HepG2 (cell line): ENCODE results near the gene SLC35B1. TPM values are rescaled to one million over a fixed set of nuclear protein-coding genes. Genes with fewer than 3 reads are reported as not detected.

ENCODE experiments used
- DNMT3B ChIP-seq: conservative IDR thresholded peaks from 2 replicates; pipeline ENCODE4 v1.6.1; 2016; ENCODE audit warnings: missing biosample characterization, control low read depth
- GABPB1 ChIP-seq: IDR thresholded peaks from 2 replicates; pipeline ENCODE4 v1.6.1; 2016; ENCODE audit warnings: mild to moderate bottlenecking, missing genetic modification reagents, moderate library complexity, missing compliant biosample characterization
- IRF2 ChIP-seq: IDR thresholded peaks from 2 replicates; pipeline ENCODE4 v1.6.1; 2018; ENCODE audit warnings: missing genetic modification reagents, missing compliant biosample characterization
- NFYC ChIP-seq: IDR thresholded peaks from 2 replicates; pipeline ENCODE4 v1.6.1; 2016; ENCODE audit warnings: missing genetic modification reagents, missing compliant biosample characterization
- TBL1XR1 ChIP-seq: fragments of 150-350 bp; IDR thresholded peaks from 2 replicates; pipeline ENCODE4 v1.6.1; 2014; ENCODE audit warnings: borderline replicate concordance, low read length; ENCODE audit not compliant: partially characterized antibody
- ZMYM2 ChIP-seq: sonication (generic); formaldehyde crosslinking; IDR thresholded peaks from 2 replicates; pipeline ENCODE4 v1.8.0; 2022; ENCODE audit warnings: mild to moderate bottlenecking, missing genetic modification reagents
- ZNF10 ChIP-seq: sonication (generic); formaldehyde crosslinking; IDR thresholded peaks from 2 replicates; pipeline ENCODE4 v1.4.0; 2020; ENCODE audit warnings: mild to moderate bottlenecking, low read depth, missing genetic modification reagents, borderline replicate concordance
- ZNF292 ChIP-seq: sonication (generic); formaldehyde crosslinking; IDR thresholded peaks from 2 replicates; pipeline ENCODE4 v1.8.1; 2022; ENCODE audit warnings: mild to moderate bottlenecking, low read depth, missing genetic modification reagents, borderline replicate concordance
- ZSCAN9 ChIP-seq: IDR thresholded peaks from 2 replicates; pipeline ENCODE4 v1.6.1; 2016; ENCODE audit warnings: borderline replicate concordance
- polyA plus RNA-seq, 8 experiments: library from polyadenylated mRNA; depleted of rRNA in 3 of 8; stranded (reverse) in 7 of 8; unstranded in 1 of 8; fragments of >200 nt; fragmentation: Illumina TruSeq in 4 of 8; extraction: Trizol in 4 of 8; gene quantifications; 2 replicates each; pipeline versions ENCODE4 v1.2.1 to v1.2.3, GENCODE V29; 2011 to 2016; ENCODE audit warnings: low read depth in 4 of 8, missing spikeins in 1 of 8, mixed read lengths in 1 of 8; ENCODE audit not compliant: insufficient read depth in 1 of 8
- total RNA-seq, 5 experiments: library from RNA; depleted of rRNA; stranded (reverse); fragments of >200 nt; fragmentation: Illumina TruSeq; extraction: Trizol; gene quantifications; 2 replicates each; pipeline ENCODE4 v1.2.3, GENCODE V29; 2016; ENCODE audit warnings: low read depth in 1 of 5
- TF ChIP-seq, protein P1 (sequence below): sonication (generic); formaldehyde crosslinking; conservative IDR thresholded peaks from 2 replicates; pipeline ENCODE4 v1.4.0; 2020; ENCODE audit warnings: missing genetic modification reagents
- TF ChIP-seq, protein P2 (sequence below): sonication (generic); formaldehyde crosslinking; IDR thresholded peaks from 2 replicates; pipeline ENCODE4 v1.8.1; 2023; ENCODE audit warnings: missing genetic modification reagents, mild to moderate bottlenecking, borderline replicate concordance
- TF ChIP-seq, protein P3 (sequence below): sonication (generic); formaldehyde crosslinking; IDR thresholded peaks from 2 replicates; pipeline ENCODE4 v1.8.1; 2022; ENCODE audit warnings: mild to moderate bottlenecking, missing genetic modification reagents
- TF ChIP-seq, protein P4 (sequence below): sonication (generic); formaldehyde crosslinking; IDR thresholded peaks from 2 replicates; pipeline ENCODE4 v1.5.0; 2020; ENCODE audit warnings: mild to moderate bottlenecking, missing genetic modification reagents
- TF ChIP-seq, protein P5 (sequence below): sonication (generic); formaldehyde crosslinking; IDR thresholded peaks from 2 replicates; pipeline ENCODE4 v1.5.1; 2020; ENCODE audit warnings: missing genetic modification reagents, mild to moderate bottlenecking, borderline replicate concordance
- TF ChIP-seq, protein P6 (sequence below): IDR thresholded peaks from 2 replicates; pipeline ENCODE4 v1.6.1; 2018; ENCODE audit warnings: missing genetic modification reagents, mild to moderate bottlenecking, missing compliant biosample characterization
- TF ChIP-seq, protein P7 (sequence below): sonication (generic); formaldehyde crosslinking; IDR thresholded peaks from 2 replicates; pipeline ENCODE4 v1.5.0; 2020; ENCODE audit warnings: missing genetic modification reagents, mild to moderate bottlenecking, borderline replicate concordance
- TF ChIP-seq, protein P8 (sequence below): sonication (generic); formaldehyde crosslinking; IDR thresholded peaks from 2 replicates; pipeline ENCODE4 v1.5.0; 2020; ENCODE audit warnings: mild to moderate bottlenecking, missing genetic modification reagents

The SLC35B1 gene
- total and polyA plus RNA-seq, 2 of the 13 experiments (the other 11 are each of a cell fraction or from before 2014, with no cell fraction given): 99.6 to 113 TPM

DNA sequence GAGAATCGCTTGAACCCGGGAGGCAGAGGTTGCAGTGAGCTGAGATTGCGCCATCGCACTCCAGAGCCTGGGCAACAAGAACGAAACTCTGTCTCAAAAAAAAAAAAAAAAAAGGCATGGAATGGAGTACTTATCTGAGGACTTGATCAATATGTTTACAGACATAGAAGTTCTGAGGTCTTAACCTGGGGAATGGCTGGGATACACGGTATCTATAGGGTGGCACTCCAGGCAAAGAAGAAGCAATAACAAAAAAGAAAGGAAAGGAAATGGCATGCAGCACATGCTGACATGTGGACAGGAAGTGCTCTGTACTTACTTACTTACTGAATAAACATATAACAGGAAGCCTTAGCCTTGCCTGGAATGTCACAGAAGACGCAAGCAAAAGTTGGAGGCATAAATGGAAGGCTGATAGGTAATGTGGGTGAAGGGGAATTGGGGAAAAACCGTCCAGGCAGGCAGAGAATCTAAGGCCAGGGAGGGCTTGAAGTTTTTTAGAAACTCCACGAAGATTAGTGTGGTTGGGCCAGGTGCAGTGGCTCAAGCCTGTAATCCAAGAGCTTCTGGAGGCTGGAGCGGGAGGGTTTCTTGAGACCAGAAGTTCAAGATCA is 19.8 kb downstream of the SLC35B1 start (continued):
- TF ChIP-seq, protein P1, sequence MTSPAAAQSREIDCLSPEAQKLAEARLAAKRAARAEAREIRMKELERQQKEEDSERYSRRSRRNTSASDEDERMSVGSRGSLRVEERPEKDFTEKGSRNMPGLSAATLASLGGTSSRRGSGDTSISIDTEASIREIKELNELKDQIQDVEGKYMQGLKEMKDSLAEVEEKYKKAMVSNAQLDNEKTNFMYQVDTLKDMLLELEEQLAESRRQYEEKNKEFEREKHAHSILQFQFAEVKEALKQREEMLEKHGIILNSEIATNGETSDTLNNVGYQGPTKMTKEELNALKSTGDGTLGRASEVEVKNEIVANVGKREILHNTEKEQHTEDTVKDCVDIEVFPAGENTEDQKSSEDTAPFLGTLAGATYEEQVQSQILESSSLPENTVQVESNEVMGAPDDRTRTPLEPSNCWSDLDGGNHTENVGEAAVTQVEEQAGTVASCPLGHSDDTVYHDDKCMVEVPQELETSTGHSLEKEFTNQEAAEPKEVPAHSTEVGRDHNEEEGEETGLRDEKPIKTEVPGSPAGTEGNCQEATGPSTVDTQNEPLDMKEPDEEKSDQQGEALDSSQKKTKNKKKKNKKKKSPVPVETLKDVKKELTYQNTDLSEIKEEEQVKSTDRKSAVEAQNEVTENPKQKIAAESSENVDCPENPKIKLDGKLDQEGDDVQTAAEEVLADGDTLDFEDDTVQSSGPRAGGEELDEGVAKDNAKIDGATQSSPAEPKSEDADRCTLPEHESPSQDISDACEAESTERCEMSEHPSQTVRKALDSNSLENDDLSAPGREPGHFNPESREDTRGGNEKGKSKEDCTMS: no peak
- TF ChIP-seq ZNF10 (CRISPR knock-in tag) (no peak), DNMT3B (CRISPR knock-in tag) (peak; percentile 86), ZNF292 (CRISPR knock-in tag) (peak; percentile 22; the same call in 1 of the 2 replicates), ZSCAN9 (CRISPR knock-in tag) (peak; percentile 52; the same call in 1 of the 2 replicates), IRF2 (peak; percentile 61), NFYC (CRISPR knock-in tag) (no peak), GABPB1 (CRISPR knock-in tag) (peak; percentile 62), ZMYM2 (CRISPR knock-in tag) (peak; percentile 19; the same call in 1 of the 2 replicates), TBL1XR1 (no peak)
- TF ChIP-seq, protein P2, sequence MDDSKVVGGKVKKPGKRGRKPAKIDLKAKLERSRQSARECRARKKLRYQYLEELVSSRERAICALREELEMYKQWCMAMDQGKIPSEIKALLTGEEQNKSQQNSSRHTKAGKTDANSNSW (CRISPR knock-in tag): peak; percentile 41; the same call in 1 of the 2 replicates
- TF ChIP-seq, protein P3, sequence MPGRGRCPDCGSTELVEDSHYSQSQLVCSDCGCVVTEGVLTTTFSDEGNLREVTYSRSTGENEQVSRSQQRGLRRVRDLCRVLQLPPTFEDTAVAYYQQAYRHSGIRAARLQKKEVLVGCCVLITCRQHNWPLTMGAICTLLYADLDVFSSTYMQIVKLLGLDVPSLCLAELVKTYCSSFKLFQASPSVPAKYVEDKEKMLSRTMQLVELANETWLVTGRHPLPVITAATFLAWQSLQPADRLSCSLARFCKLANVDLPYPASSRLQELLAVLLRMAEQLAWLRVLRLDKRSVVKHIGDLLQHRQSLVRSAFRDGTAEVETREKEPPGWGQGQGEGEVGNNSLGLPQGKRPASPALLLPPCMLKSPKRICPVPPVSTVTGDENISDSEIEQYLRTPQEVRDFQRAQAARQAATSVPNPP: no peak
- TF ChIP-seq, protein P4, sequence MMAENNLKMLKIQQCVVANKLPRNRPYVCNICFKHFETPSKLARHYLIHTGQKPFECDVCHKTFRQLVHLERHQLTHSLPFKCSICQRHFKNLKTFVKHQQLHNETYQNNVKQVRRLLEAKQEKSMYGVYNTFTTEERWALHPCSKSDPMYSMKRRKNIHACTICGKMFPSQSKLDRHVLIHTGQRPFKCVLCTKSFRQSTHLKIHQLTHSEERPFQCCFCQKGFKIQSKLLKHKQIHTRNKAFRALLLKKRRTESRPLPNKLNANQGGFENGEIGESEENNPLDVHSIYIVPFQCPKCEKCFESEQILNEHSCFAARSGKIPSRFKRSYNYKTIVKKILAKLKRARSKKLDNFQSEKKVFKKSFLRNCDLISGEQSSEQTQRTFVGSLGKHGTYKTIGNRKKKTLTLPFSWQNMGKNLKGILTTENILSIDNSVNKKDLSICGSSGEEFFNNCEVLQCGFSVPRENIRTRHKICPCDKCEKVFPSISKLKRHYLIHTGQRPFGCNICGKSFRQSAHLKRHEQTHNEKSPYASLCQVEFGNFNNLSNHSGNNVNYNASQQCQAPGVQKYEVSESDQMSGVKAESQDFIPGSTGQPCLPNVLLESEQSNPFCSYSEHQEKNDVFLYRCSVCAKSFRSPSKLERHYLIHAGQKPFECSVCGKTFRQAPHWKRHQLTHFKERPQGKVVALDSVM (CRISPR knock-in tag): peak; percentile 75
- TF ChIP-seq, protein P5, sequence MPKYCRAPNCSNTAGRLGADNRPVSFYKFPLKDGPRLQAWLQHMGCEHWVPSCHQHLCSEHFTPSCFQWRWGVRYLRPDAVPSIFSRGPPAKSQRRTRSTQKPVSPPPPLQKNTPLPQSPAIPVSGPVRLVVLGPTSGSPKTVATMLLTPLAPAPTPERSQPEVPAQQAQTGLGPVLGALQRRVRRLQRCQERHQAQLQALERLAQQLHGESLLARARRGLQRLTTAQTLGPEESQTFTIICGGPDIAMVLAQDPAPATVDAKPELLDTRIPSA (CRISPR knock-in tag): no peak
- TF ChIP-seq, protein P6, sequence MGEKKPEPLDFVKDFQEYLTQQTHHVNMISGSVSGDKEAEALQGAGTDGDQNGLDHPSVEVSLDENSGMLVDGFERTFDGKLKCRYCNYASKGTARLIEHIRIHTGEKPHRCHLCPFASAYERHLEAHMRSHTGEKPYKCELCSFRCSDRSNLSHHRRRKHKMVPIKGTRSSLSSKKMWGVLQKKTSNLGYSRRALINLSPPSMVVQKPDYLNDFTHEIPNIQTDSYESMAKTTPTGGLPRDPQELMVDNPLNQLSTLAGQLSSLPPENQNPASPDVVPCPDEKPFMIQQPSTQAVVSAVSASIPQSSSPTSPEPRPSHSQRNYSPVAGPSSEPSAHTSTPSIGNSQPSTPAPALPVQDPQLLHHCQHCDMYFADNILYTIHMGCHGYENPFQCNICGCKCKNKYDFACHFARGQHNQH (CRISPR knock-in tag): peak; percentile 66; the same call in 1 of the 2 replicates
- TF ChIP-seq, protein P7, sequence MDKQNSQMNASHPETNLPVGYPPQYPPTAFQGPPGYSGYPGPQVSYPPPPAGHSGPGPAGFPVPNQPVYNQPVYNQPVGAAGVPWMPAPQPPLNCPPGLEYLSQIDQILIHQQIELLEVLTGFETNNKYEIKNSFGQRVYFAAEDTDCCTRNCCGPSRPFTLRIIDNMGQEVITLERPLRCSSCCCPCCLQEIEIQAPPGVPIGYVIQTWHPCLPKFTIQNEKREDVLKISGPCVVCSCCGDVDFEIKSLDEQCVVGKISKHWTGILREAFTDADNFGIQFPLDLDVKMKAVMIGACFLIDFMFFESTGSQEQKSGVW: no peak
- TF ChIP-seq, protein P8, sequence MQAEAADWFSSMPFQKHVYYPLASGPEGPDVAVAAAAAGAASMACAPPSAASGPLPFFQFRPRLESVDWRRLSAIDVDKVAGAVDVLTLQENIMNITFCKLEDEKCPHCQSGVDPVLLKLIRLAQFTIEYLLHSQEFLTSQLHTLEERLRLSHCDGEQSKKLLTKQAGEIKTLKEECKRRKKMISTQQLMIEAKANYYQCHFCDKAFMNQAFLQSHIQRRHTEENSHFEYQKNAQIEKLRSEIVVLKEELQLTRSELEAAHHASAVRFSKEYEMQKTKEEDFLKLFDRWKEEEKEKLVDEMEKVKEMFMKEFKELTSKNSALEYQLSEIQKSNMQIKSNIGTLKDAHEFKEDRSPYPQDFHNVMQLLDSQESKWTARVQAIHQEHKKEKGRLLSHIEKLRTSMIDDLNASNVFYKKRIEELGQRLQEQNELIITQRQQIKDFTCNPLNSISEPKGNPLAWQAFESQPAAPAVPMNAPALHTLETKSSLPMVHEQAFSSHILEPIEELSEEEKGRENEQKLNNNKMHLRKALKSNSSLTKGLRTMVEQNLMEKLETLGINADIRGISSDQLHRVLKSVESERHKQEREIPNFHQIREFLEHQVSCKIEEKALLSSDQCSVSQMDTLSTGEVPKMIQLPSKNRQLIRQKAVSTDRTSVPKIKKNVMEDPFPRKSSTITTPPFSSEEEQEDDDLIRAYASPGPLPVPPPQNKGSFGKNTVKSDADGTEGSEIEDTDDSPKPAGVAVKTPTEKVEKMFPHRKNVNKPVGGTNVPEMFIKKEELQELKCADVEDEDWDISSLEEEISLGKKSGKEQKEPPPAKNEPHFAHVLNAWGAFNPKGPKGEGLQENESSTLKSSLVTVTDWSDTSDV (CRISPR knock-in tag): no peak
